MM.1S (cell line): ENCODE data around the gene MSI2.

Experiments used
- CTCF ChIP-seq: fragments of 300-600 bp; sonication (generic); IDR thresholded peaks from 2 replicates; pipeline ENCODE4 v1.5.1; 2016; ENCODE audit warnings: antibody characterized with exemption, low read length, mixed read lengths
- EZH2 ChIP-seq: fragments of 300-600 bp; sonication (generic); optimal IDR thresholded peaks from 2 replicates; pipeline ENCODE3; 2017; ENCODE audit warnings: low read depth, mild to moderate bottlenecking, antibody characterized with exemption, low read length, mixed read lengths

DNA sequence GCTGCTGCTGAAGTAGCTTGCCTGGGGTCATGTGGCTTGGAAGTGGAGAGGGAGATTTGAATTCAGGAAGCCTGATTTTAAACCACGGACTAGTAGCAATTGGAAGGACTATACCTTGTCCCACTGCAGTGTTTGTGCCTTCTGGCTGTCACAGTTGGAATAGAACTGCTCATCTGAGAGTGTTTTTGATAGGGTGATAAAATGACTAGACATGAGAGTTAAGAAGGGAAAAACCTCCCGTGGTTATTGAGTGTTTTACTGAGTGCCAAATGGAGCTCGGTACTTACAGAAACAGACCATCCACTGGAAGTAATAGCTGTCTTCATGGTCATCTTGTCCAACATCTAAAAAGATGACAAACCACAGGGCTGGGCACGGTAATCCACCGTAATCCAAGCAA, 70.4 kb downstream of the MSI2 start:
- TF ChIP-seq CTCF (no peak), EZH2 (no peak)
